Measurements from ENCODE around the gene ZMYND10. TPM values are rescaled to one million over a fixed set of nuclear protein-coding genes. Genes with fewer than 3 reads are reported as not detected.

The ZMYND10 gene
- total RNA-seq, 6 donors from 2014 or later, result 3.1 to 98.7 (median 31.5) TPM

- Histone ChIP-seq H3K4me3 (no peak overlapping the region), H3K27ac (no peak overlapping the region), H3K4me1 (no peaks in the 10 kb centered on the region), H3K9me3 (no peaks in the 10 kb centered on the region), H3K27me3 (no peaks in the 10 kb centered on the region), H3K36me3 (peaks cover 0 to 20% (median 4%) of the 10 kb centered on the region in 4 donors)
- ATAC-seq (ENCODE audit: low FRiP score in 2 of 2) (no peak), DNase-seq (no peak)
- TF ChIP-seq POLR2AphosphoS5 (IDR thresholded peaks at IDR 0.05) (no peak), EP300 (IDR thresholded peaks at IDR 0.05) (no peak), POLR2A (IDR thresholded peaks at IDR 0.05) (no peak)
- 88 to 91% methylated on average over 2 to 3 of the region's 3 CpGs for WGBS, 2 donors
Observed at GRCh38 chr3:50371133-50371685, 25.7 kb upstream of the ZMYND10 start.

DNA sequence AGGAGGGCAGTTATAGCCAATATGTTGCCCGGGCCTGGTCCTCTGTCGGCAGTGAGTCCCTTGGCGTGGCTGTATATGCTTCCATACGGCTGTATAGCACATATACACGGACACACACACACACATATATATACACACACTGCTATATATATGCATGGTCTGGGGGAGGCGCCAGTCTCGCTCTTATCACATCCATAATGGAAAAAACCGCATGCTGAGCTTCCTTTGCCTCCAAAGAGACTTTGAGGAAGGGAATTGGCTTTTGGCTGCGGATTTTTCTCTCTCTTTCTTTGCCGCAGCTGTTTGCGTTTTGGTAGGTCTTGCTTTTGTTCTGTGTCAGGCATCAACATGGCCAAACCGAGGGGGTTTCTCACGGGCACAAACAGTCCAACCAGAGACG is 25.1 kb upstream of the ZMYND10 start:
- Histone ChIP-seq H3K4me1 (peaks cover 0 to 2% (median 1%) of the 10 kb centered on the region in 4 donors), H3K27me3 (no peaks in the 10 kb centered on the region), H3K9me3 (no peaks in the 10 kb centered on the region), H3K4me3 (no peak overlapping the region), H3K36me3 (peaks cover 0 to 19% (median 4%) of the 10 kb centered on the region in 4 donors), H3K27ac (no peak overlapping the region)
- 61 to 70% methylated on average over 14 of the region's 14 CpGs for WGBS, 2 donors
- no peak for DNase-seq
- no peak for TF ChIP-seq POLR2AphosphoS5 (IDR thresholded peaks at IDR 0.05)
- no peak for TF ChIP-seq EP300 (IDR thresholded peaks at IDR 0.05)
- ATAC-seq (ENCODE audit: low FRiP score in 2 of 2), result no peak

DNA sequence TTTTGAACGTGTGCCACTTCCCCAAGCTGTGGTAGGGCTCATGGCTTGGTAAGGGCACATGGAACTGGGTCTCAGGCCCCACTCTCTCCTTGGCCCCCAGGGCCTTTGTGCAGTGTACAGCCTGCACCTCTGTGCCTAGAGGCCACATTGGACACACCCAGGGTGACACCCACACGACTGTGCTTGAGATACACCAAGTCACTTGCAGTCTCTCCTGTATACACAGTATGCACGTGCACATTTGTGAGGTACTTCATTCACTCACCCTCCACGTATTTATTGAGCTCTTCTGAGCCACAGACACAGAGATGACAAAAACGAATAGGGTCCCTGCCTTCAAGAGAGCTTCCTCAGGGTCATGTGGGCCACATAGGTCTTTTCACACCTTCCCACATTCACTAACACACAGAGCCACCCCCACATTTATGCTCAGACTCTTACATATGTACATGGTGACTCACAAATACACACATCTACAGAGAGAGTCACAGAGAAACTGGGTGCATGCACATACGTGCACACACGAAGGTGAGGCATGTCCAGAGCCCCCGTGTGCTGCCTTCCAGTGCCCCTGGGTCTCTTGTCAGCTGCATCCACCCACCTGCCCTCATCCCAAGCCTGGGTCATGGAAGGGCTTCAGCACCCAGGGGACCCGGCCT is 23.6 kb upstream of the ZMYND10 start:
- Histone ChIP-seq H3K27ac (no peak overlapping the region), H3K27me3 (no peaks in the 10 kb centered on the region), H3K36me3 (peaks cover 0 to 11% (median 4%) of the 10 kb centered on the region in 4 donors), H3K4me1 (peaks cover 7 to 16% (median 12%) of the 10 kb centered on the region in 4 donors), H3K4me3 (no peak overlapping the region), H3K9me3 (no peaks in the 10 kb centered on the region)
- ATAC-seq (ENCODE audit: low FRiP score in 2 of 2) (no peak), DNase-seq (no peak)
- WGBS, 2 donors, result 70 to 75% methylated on average over 5 to 8 of the region's 9 CpGs
- no peak for TF ChIP-seq CTCF (IDR thresholded peaks at IDR 0.05)
- TF ChIP-seq POLR2AphosphoS5 (IDR thresholded peaks at IDR 0.05), result no peak
- no peak for TF ChIP-seq POLR2A (IDR thresholded peaks at IDR 0.05)
- no peak for TF ChIP-seq EP300 (IDR thresholded peaks at IDR 0.05)

DNA sequence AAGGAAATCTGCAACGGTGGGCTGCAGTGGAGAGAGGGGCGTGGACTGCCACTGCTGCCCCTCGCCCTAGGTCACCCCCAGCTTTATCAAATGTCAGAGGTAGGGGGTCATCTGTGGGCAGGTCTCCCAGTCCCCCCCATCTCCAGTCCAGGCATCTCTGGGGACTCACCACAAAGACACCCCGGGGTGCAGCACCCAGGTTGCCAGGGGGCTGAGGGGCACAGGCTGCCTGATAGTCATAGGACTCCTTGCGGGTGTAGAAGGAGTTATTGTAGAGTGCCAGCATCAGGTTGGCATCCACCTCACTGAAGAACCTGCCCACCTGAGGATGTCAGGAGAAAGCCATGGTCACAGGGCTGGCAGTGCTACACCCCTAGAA is 20.3 kb upstream of the ZMYND10 start:
- Histone ChIP-seq H3K4me3 (peak overlapping the region in 3 of 4 donors; percentile 53 to 61 (median 56)), H3K27me3 (no peaks in the 10 kb centered on the region), H3K9me3 (no peaks in the 10 kb centered on the region), H3K27ac (peak overlapping the region in 1 of 4 donors; percentile 55), H3K4me1 (peaks cover 7 to 18% (median 12%) of the 10 kb centered on the region in 4 donors), H3K36me3 (peaks cover 0 to 7% (median 3%) of the 10 kb centered on the region in 4 donors)
- TF ChIP-seq CTCF (IDR thresholded peaks at IDR 0.05) (no peak), POLR2A (IDR thresholded peaks at IDR 0.05) (no peak), POLR2AphosphoS5 (IDR thresholded peaks at IDR 0.05) (no peak), EP300 (IDR thresholded peaks at IDR 0.05) (no peak)
- ATAC-seq (ENCODE audit: low FRiP score in 2 of 2) (no peak), DNase-seq (peak in 1 of 2 donors; percentile 33)
- 86% methylated on average over 5 of the region's 5 CpGs; no CpG with 5 or more reads in 1 of the 2 donors for WGBS, 2 donors

GRCh38 chr3:50365080-50365841 is 19.7 kb upstream of the ZMYND10 start:
- WGBS, 2 donors, result 17 to 35% methylated on average over 6 to 37 of the region's 53 CpGs
- peak overlapping the region; percentile 53 to 65 (median 58) for H3K4me3 ChIP-seq
- peak; percentile 72 to 93 for ATAC-seq (ENCODE audit: low FRiP score in 2 of 2)

More at GRCh38 chr3:50365080-50365841, 19.7 kb upstream of the ZMYND10 start:
- Histone ChIP-seq H3K4me1 (peaks cover 7 to 18% (median 12%) of the 10 kb centered on the region in 4 donors), H3K27ac (peak overlapping the region; percentile 32 to 76 (median 52)), H3K9me3 (no peaks in the 10 kb centered on the region), H3K36me3 (peaks cover 0 to 7% (median 2%) of the 10 kb centered on the region in 4 donors), H3K27me3 (no peaks in the 10 kb centered on the region)
- TF ChIP-seq POLR2AphosphoS5 (IDR thresholded peaks at IDR 0.05) (peak in 1 of 2 donors; percentile 28), EP300 (IDR thresholded peaks at IDR 0.05) (no peak), POLR2A (IDR thresholded peaks at IDR 0.05) (peak in 1 of 4 donors; percentile 50)
- peak; percentile 85 to 96 for DNase-seq

Measured in upper lobe of left lung (tissue), 6 donors.